HCT116 (cell line): ENCODE results near the gene KY.

Experiments
- ATF3 ChIP-seq: IDR thresholded peaks from 2 replicates; pipeline ENCODE4 v1.6.1; 2012
- CTCF ChIP-seq, 3 experiments: fragments of 200-600 bp in 1 of 3; sonication (generic) in 1 of 3; IDR thresholded peaks in 2 of 3; conservative IDR thresholded peaks in 1 of 3; 2 replicates each; pipeline ENCODE4 v1.5.1; 2012 to 2017; ENCODE audit warnings: low read depth in 2 of 3, low read length in 2 of 3, antibody characterized with exemption in 1 of 3, borderline replicate concordance in 1 of 3, control low read depth in 1 of 3, mild to moderate bottlenecking in 1 of 3, mixed read lengths in 1 of 3, mixed run types in 1 of 3, moderate library complexity in 1 of 3; ENCODE audit not compliant: insufficient read depth in 1 of 3
- EZH2 ChIP-seq: fragments of 200-600 bp; sonication (generic); IDR thresholded peaks from 2 replicates; pipeline ENCODE4 v1.6.1; 2017; ENCODE audit warnings: antibody characterized with exemption, mixed run types
- EZH2phosphoT487 ChIP-seq: fragments of 200-600 bp; IDR thresholded peaks from 2 replicates; pipeline ENCODE4 v1.6.1; 2018; ENCODE audit warnings: antibody characterized with exemption, borderline replicate concordance
- JUND ChIP-seq: IDR thresholded peaks from 2 replicates; pipeline ENCODE4 v1.6.1; 2012
- POLR2A ChIP-seq: IDR thresholded peaks from 2 replicates; pipeline ENCODE4 v1.7.0; 2011; ENCODE audit warnings: borderline replicate concordance; ENCODE audit not compliant: insufficient read depth, insufficient read length; ENCODE audit errors: extremely low read depth
- POLR2AphosphoS5 ChIP-seq: IDR thresholded peaks from 2 replicates; pipeline ENCODE4 v1.6.1; 2011; ENCODE audit warnings: mild to moderate bottlenecking, low read depth, low read length, moderate library complexity
- REST ChIP-seq: IDR thresholded peaks from 2 replicates; pipeline ENCODE4 v1.6.1; 2012; ENCODE audit warnings: low read depth
- ZBTB33 ChIP-seq: IDR thresholded peaks from 2 replicates; pipeline ENCODE4 v1.6.1; 2011; ENCODE audit warnings: mild to moderate bottlenecking, low read length, moderate library complexity; ENCODE audit not compliant: insufficient replicate concordance; ENCODE audit errors: extremely low read depth
- ZNF274 ChIP-seq: fragments of 200-500 bp; sonication (Bioruptor generic); IDR thresholded peaks from 2 replicates; pipeline ENCODE4 v1.6.1; 2014; ENCODE audit warnings: mild to moderate bottlenecking, low read depth, low read length, inconsistent platforms

GRCh38 chr3:134666052-134666451 is 15.2 kb upstream of the KY start:
- TF ChIP-seq CTCF (IDR thresholded peaks at IDR 0.05 in 2 of 3, conservative IDR thresholded peaks at IDR 0.05 in 1 of 3; ENCODE audit: borderline replicate concordance in 1 of 3, insufficient read depth in 1 of 3, low read depth in 2 of 3, low read length in 2 of 3), result no peak
- no peak for TF ChIP-seq ZNF274
- TF ChIP-seq EZH2, result no peak
- TF ChIP-seq ATF3, result no peak
- TF ChIP-seq ZBTB33, result no peak
- TF ChIP-seq REST, result no peak
- no peak for TF ChIP-seq POLR2AphosphoS5
- TF ChIP-seq POLR2A, result no peak
- TF ChIP-seq EZH2phosphoT487, result no peak
- TF ChIP-seq JUND, result no peak
